WTC11 (cell line): Measurements from ENCODE around the gene RTP1. TPM values are rescaled to one million over a fixed set of nuclear protein-coding genes. Genes with fewer than 3 reads are reported as not detected.

Experiments
- ATAC-seq: fragments of 200-7000 bp; cut with Tn5 transposase; 2 replicates; pipeline ENCODE4 v1.10.0; 2021; ENCODE audit warnings: mild to moderate bottlenecking, moderate library complexity
- CTCF ChIA-PET: fragments of 300-600 bp; sonication (Branson Sonifier 250); formaldehyde crosslinking; loops from one replicate; lab custom pipeline; 2021; ENCODE audit warnings: antibody characterized with exemption; lab: Charles Lee
- POLR2A ChIA-PET: fragments of 350-600 bp; sonication (Branson Sonifier 250); formaldehyde crosslinking; loops from one replicate; lab custom pipeline; 2021; ENCODE audit warnings: antibody characterized with exemption; lab: Charles Lee
- DNase-seq: peaks from one replicate; pipeline ENCODE4 v3.0.0; 2021; ENCODE audit warnings: low spot score
- H3K27ac Mint-ChIP-seq: 2 replicates; pipeline ENCODE4 v1.8.0; 2021; ENCODE audit warnings: mixed read lengths
- H3K27me3 Mint-ChIP-seq: 2 replicates; pipeline ENCODE4 v1.8.0; 2021; ENCODE audit warnings: low read depth, mild to moderate bottlenecking, moderate library complexity, mixed read lengths
- H3K36me3 Mint-ChIP-seq: 2 replicates; pipeline ENCODE4 v1.8.0; 2021; ENCODE audit warnings: mixed read lengths
- H3K4me1 Mint-ChIP-seq: 2 replicates; pipeline ENCODE4 v1.8.0; 2022; ENCODE audit warnings: mixed read lengths
- H3K4me3 Mint-ChIP-seq: 2 replicates; pipeline ENCODE4 v1.8.0; 2021; ENCODE audit warnings: mild to moderate bottlenecking, moderate library complexity, mixed read lengths
- H3K9me3 Mint-ChIP-seq: 2 replicates; pipeline ENCODE4 v1.8.0; 2021; ENCODE audit warnings: mixed read lengths
- ATF2 ChIP-seq: sonication (generic); formaldehyde crosslinking; IDR thresholded peaks from 2 replicates; pipeline ENCODE4 v1.8.1; 2022; ENCODE audit warnings: low read depth, missing genetic modification reagents, borderline replicate concordance
- ESRRA ChIP-seq: sonication (generic); formaldehyde crosslinking; IDR thresholded peaks from 2 replicates; pipeline ENCODE4 v1.8.1; 2022; ENCODE audit warnings: mild to moderate bottlenecking, missing genetic modification reagents, borderline replicate concordance
- FOXJ3 ChIP-seq: sonication (generic); formaldehyde crosslinking; IDR thresholded peaks from 2 replicates; pipeline ENCODE4 v1.9.0; 2021; ENCODE audit warnings: missing genetic modification reagents, mild to moderate bottlenecking, borderline replicate concordance
- GTF2I ChIP-seq: fragments of 250-450 bp; sonication (Bioruptor Pico); conservative IDR thresholded peaks from 2 replicates; pipeline ENCODE4 v1.4.0; 2021; ENCODE audit warnings: mild to moderate bottlenecking
- JAZF1 ChIP-seq: fragments of 250-450 bp; sonication (Bioruptor Pico); IDR thresholded peaks from 2 replicates; pipeline ENCODE4 v1.9.0; 2021; ENCODE audit warnings: moderate library complexity, mild to moderate bottlenecking, inconsistent platforms
- JUN ChIP-seq: sonication (generic); formaldehyde crosslinking; IDR thresholded peaks from 2 replicates; pipeline ENCODE4 v1.8.0; 2023; ENCODE audit warnings: mild to moderate bottlenecking, missing genetic modification reagents
- OVOL2 ChIP-seq: fragments of 250-450 bp; sonication (Bioruptor Pico); IDR thresholded peaks from 2 replicates; pipeline ENCODE4 v1.9.0; 2021; ENCODE audit warnings: mild to moderate bottlenecking, borderline replicate concordance
- PRDM15 ChIP-seq: sonication (generic); formaldehyde crosslinking; IDR thresholded peaks from 2 replicates; pipeline ENCODE4 v1.8.0; 2022; ENCODE audit warnings: missing genetic modification reagents
- SOX15 ChIP-seq: fragments of 250-450 bp; sonication (Bioruptor Pico); IDR thresholded peaks from 2 replicates; pipeline ENCODE4 v1.9.0; 2021; ENCODE audit warnings: mild to moderate bottlenecking
- TCF7 ChIP-seq: sonication (generic); formaldehyde crosslinking; IDR thresholded peaks from 2 replicates; pipeline ENCODE4 v1.8.0; 2022; ENCODE audit warnings: mild to moderate bottlenecking, low read depth, missing genetic modification reagents, moderate library complexity
- TEAD4 ChIP-seq: sonication (generic); formaldehyde crosslinking; IDR thresholded peaks from 2 replicates; pipeline ENCODE4 v1.8.0; 2022; ENCODE audit warnings: mild to moderate bottlenecking, missing genetic modification reagents
- ZNF263 ChIP-seq: sonication (generic); formaldehyde crosslinking; IDR thresholded peaks from 2 replicates; pipeline ENCODE4 v1.8.1; 2022; ENCODE audit warnings: low read depth, mild to moderate bottlenecking, moderate library complexity, missing genetic modification reagents
- ZNF532 ChIP-seq: fragments of 250-450 bp; sonication (Bioruptor Pico); IDR thresholded peaks from 2 replicates; pipeline ENCODE4 v1.9.0; 2021; ENCODE audit warnings: mild to moderate bottlenecking, borderline replicate concordance
- total RNA-seq: library from RNA; stranded (reverse); gene quantifications from 3 replicates; pipeline ENCODE4 v1.2.3, GENCODE V29; 2021

RTP1 gene
- total RNA-seq, 1 experiment from 2014 or later: 5.6 TPM

- TF ChIP-seq ZNF263 (CRISPR knock-in tag): no peak
- TF ChIP-seq ATF2 (CRISPR knock-in tag): no peak
- TF ChIP-seq TEAD4 (CRISPR knock-in tag): no peak
- TF ChIP-seq SOX15 (CRISPR knock-in tag): no peak
Observed at GRCh38 chr3:187207624-187208023, 10.3 kb downstream of the RTP1 start (continued).

- ATAC-seq: no peak
- no peak for DNase-seq
Observed at GRCh38 chr3:187208159-187208558, 10.9 kb downstream of the RTP1 start.

More at GRCh38 chr3:187208159-187208558, 10.9 kb downstream of the RTP1 start:
- peaks cover 38% of the 10 kb centered on the region for H3K36me3 Mint-ChIP-seq
- POLR2A ChIA-PET: interaction anchor here (0.6 kb wide), 1 partner anchor 43 kb away, joined by 4 read pairs; no protein-coding TSS in a partner anchor
- no peak overlapping the region for H3K4me3 Mint-ChIP-seq
- peaks cover 25% of the 10 kb centered on the region for H3K4me1 Mint-ChIP-seq
- peaks cover 56% of the 10 kb centered on the region for H3K9me3 Mint-ChIP-seq
- H3K27me3 Mint-ChIP-seq: peaks cover 29% of the 10 kb centered on the region
- TF ChIP-seq PRDM15: no peak
- TF ChIP-seq ESRRA (CRISPR knock-in tag): no peak
- TF ChIP-seq ZNF532: no peak
- no peak for TF ChIP-seq JUN (CRISPR knock-in tag)
- no peak for TF ChIP-seq GTF2I
- no peak for TF ChIP-seq JAZF1 (CRISPR knock-in tag)
- TF ChIP-seq FOXJ3: no peak
- no peak for TF ChIP-seq OVOL2 (CRISPR knock-in tag)
- TF ChIP-seq TCF7 (CRISPR knock-in tag): no peak
- TF ChIP-seq, all 79 proteins: peak for 0
- H3K27ac Mint-ChIP-seq: no peak overlapping the region
- CTCF ChIA-PET: interaction anchor here (0.6 kb wide), 1 partner anchor 43 kb away, joined by 3 read pairs; no protein-coding TSS in a partner anchor
